Cardiac muscle cell (in vitro differentiated cells and primary cell): Measurements from ENCODE around the gene SESN1. TPM values are rescaled to one million over a fixed set of nuclear protein-coding genes. Genes with fewer than 3 reads are reported as not detected.
"Not testable (repeated sequence)": the region's sequence is repeated elsewhere in the genome, so short reads cannot be mapped to it uniquely, and the experiment has no call there.

Experiments
- DNase-seq, 2 donors: peaks; one replicate each; pipeline versions ENCODE4 v3.0.0 to v3.0.0-alpha.2; 2010 to 2017; ENCODE audit warnings: low read depth in 1 of 2, low spot score in 1 of 2
- H3K27ac ChIP-seq: fragments of 200-600 bp; sonication (generic); 2 replicates; pipeline ENCODE4 v1.5.1; 2016
- H3K27me3 ChIP-seq: fragments of 200-600 bp; sonication (generic); 2 replicates; pipeline ENCODE4 v1.6.0; 2016; ENCODE audit warnings: control low read depth
- H3K36me3 ChIP-seq: fragments of 200-600 bp; sonication (generic); 2 replicates; pipeline ENCODE4 v1.5.1; 2016; ENCODE audit warnings: control low read depth
- H3K4me1 ChIP-seq: fragments of 200-600 bp; sonication (generic); 2 replicates; pipeline ENCODE4 v1.8.1; 2017; ENCODE audit warnings: low read depth, mild to moderate bottlenecking, mixed run types
- H3K4me3 ChIP-seq: fragments of 200-600 bp; sonication (generic); 2 replicates; pipeline ENCODE4 v1.5.1; 2016; ENCODE audit warnings: mild to moderate bottlenecking
- H3K9me3 ChIP-seq: fragments of 200-600 bp; sonication (generic); 2 replicates; pipeline ENCODE4 v1.5.1; 2017; ENCODE audit warnings: low read depth, mild to moderate bottlenecking, control low read depth
- CTCF ChIP-seq: IDR thresholded peaks from 2 replicates; pipeline ENCODE4 v1.5.1; 2012; ENCODE audit warnings: low read depth, mild to moderate bottlenecking, low read length
- polyA plus RNA-seq: library from polyadenylated mRNA; unstranded; fragments of >200 nt; fragmentation: Nextera tagmentation; extraction: Ambion mirVana; gene quantifications from 2 replicates; pipeline ENCODE4 v1.2.1, GENCODE V29; 2016
- total RNA-seq: library from RNA; depleted of rRNA; stranded (reverse); fragments of >200 nt; gene quantifications from 2 replicates; pipeline ENCODE4 v1.2.3, GENCODE V29; 2016

SESN1 gene
- total and polyA plus RNA-seq, 2 experiments from 2014 or later: 16.4 to 21.5 TPM

- Histone ChIP-seq H3K27ac (no peak overlapping the region), H3K4me1 (peaks cover 5% of the 10 kb centered on the region), H3K9me3 (no peaks in the 10 kb centered on the region), H3K4me3 (no peak overlapping the region), H3K36me3 (peaks cover 29% of the 10 kb centered on the region), H3K27me3 (no peaks in the 10 kb centered on the region)
- no peak for DNase-seq
- no peak for TF ChIP-seq CTCF
Measured at GRCh38 chr6:108987156-108987555, 107.5 kb downstream of the SESN1 start.

- peaks cover 19% of the 10 kb centered on the region for H3K36me3 ChIP-seq
- no peak for TF ChIP-seq CTCF
- H3K4me3 ChIP-seq: no peak overlapping the region
- DNase-seq: no peak
- H3K27me3 ChIP-seq: no peaks in the 10 kb centered on the region
- H3K27ac ChIP-seq: no peak overlapping the region
- no peaks in the 10 kb centered on the region for H3K9me3 ChIP-seq
- peaks cover 5% of the 10 kb centered on the region for H3K4me1 ChIP-seq
Measured at GRCh38 chr6:108985301-108985700, 109.3 kb downstream of the SESN1 start.

- TF ChIP-seq CTCF: no peak
- Histone ChIP-seq H3K4me3 (no peak overlapping the region), H3K9me3 (no peaks in the 10 kb centered on the region), H3K27me3 (no peaks in the 10 kb centered on the region), H3K4me1 (peaks cover 5% of the 10 kb centered on the region), H3K36me3 (peaks cover 11% of the 10 kb centered on the region), H3K27ac (no peak overlapping the region)
- peak in 1 of 2 donors; percentile 47 for DNase-seq
Measured at GRCh38 chr6:108983151-108983550, 111.5 kb downstream of the SESN1 start.

GRCh38 chr6:108982154-108983113, 112.2 kb downstream of the SESN1 start:
- Histone ChIP-seq H3K36me3 (peaks cover 7% of the 10 kb centered on the region), H3K27me3 (no peaks in the 10 kb centered on the region), H3K27ac (no peak overlapping the region), H3K4me3 (no peak overlapping the region), H3K4me1 (peaks cover 5% of the 10 kb centered on the region), H3K9me3 (no peaks in the 10 kb centered on the region)
- TF ChIP-seq CTCF: no peak
- DNase-seq: no peak

GRCh38 chr6:108978638-108979037, 116.0 kb downstream of the SESN1 start:
- H3K4me1 ChIP-seq, H3K27me3 ChIP-seq, H3K36me3 ChIP-seq, H3K9me3 ChIP-seq, DNase-seq, H3K4me3 ChIP-seq, H3K27ac ChIP-seq: not testable (repeated sequence)

GRCh38 chr6:108974201-108974600, 120.4 kb downstream of the SESN1 start:
- TF ChIP-seq CTCF: no peak
- H3K4me3 ChIP-seq: no peak overlapping the region
- no peaks in the 10 kb centered on the region for H3K9me3 ChIP-seq
- H3K4me1 ChIP-seq: peaks cover 13% of the 10 kb centered on the region
- no peaks in the 10 kb centered on the region for H3K36me3 ChIP-seq
- no peak overlapping the region for H3K27ac ChIP-seq
- no peak for DNase-seq
- no peaks in the 10 kb centered on the region for H3K27me3 ChIP-seq
